GM21528 (cell line): ENCODE measurements around the gene UGT1A4.

Experiments
- ATAC-seq: cut with Tn5 transposase; IDR thresholded peaks from one replicate; pipeline ENCODE4 v1.9.1; 2021; ENCODE audit warnings: mild to moderate bottlenecking, moderate library complexity; ENCODE audit not compliant: unreplicated experiment, low FRiP score

Gene UGT1A4

GRCh38 chr2:233718552-233718951, at the start of gene UGT1A4:
Gene UGT1A4 (plus strand): TSS chr2:233718736. CDS start chr2:233718821, 85 bp downstream.
- no peak for ATAC-seq

GRCh38 chr2:233671290-233672161, 47.0 kb upstream of the UGT1A4 start, which contains the start of gene UGT1A9:
Gene UGT1A9 (plus strand): TSS chr2:233671898. CDS start chr2:233671935, 37 bp downstream.
- ATAC-seq = no peak

GRCh38 chr2:233672886-233673285, 45.6 kb upstream of the UGT1A4 start:
- ATAC-seq = no peak

- no peak for ATAC-seq
Measured at GRCh38 chr2:233673896-233674295, 44.6 kb upstream of the UGT1A4 start.

- ATAC-seq = no peak
Measured at GRCh38 chr2:233674314-233674713, 44.2 kb upstream of the UGT1A4 start.

GRCh38 chr2:233674995-233675394, 43.5 kb upstream of the UGT1A4 start:
- no peak for ATAC-seq

- ATAC-seq = no peak
Measured at GRCh38 chr2:233676046-233676445, 42.5 kb upstream of the UGT1A4 start.

- ATAC-seq = no peak
Measured at GRCh38 chr2:233679196-233679595, 39.3 kb upstream of the UGT1A4 start.

- ATAC-seq = no peak
Measured at GRCh38 chr2:233680361-233681045, 38.0 kb upstream of the UGT1A4 start.

- ATAC-seq = no peak
Measured at GRCh38 chr2:233681521-233682099, 36.9 kb upstream of the UGT1A4 start, which contains the start of gene UGT1A7. Gene UGT1A7 (plus strand): TSS chr2:233681901. CDS start chr2:233681938, 37 bp downstream.

- ATAC-seq = no peak
Measured at GRCh38 chr2:233684640-233685039, 33.9 kb upstream of the UGT1A4 start.

GRCh38 chr2:233686928-233687327, 31.6 kb upstream of the UGT1A4 start:
- ATAC-seq = no peak

- no peak for ATAC-seq
Measured at GRCh38 chr2:233688341-233688740, 30.2 kb upstream of the UGT1A4 start.

GRCh38 chr2:233689031-233689430, 29.5 kb upstream of the UGT1A4 start:
- ATAC-seq = no peak

- ATAC-seq = no peak
Measured at GRCh38 chr2:233689501-233689900, 29.0 kb upstream of the UGT1A4 start.

GRCh38 chr2:233690444-233690843, 28.1 kb upstream of the UGT1A4 start:
- ATAC-seq = no peak

GRCh38 chr2:233691443-233692433, 26.8 kb upstream of the UGT1A4 start:
- ATAC-seq = no peak

GRCh38 chr2:233692648-233693047, 25.9 kb upstream of the UGT1A4 start, which contains the start of gene UGT1A6:
Gene UGT1A6 (plus strand): TSS chr2:233692890. CDS start chr2:233693005, 115 bp downstream.
- no peak for ATAC-seq

- no peak for ATAC-seq
Measured at GRCh38 chr2:233693963-233694362, 24.6 kb upstream of the UGT1A4 start.

GRCh38 chr2:233698740-233699139, 19.8 kb upstream of the UGT1A4 start:
- ATAC-seq = no peak
